HG03108 (cell line): ENCODE data around the gene TRAPPC2L.

Experiments
- ATAC-seq: cut with Tn5 transposase; IDR thresholded peaks from one replicate; pipeline ENCODE4 v1.9.1; 2021; ENCODE audit warnings: moderate library complexity; ENCODE audit not compliant: unreplicated experiment

TRAPPC2L gene

GRCh38 chr16:88856828-88857727 is at the start of gene TRAPPC2L, which contains the start of gene GALNS:
Gene TRAPPC2L, plus strand, starts transcription at chr16:88857127. Its CDS starts 24 bp downstream, at chr16:88857151.
Gene GALNS, minus strand, starts transcription at chr16:88856947. Its CDS starts 70 bp downstream, at chr16:88856877.
- ATAC-seq, result peak; percentile 75

- ATAC-seq, result no peak
Observed at GRCh38 chr16:88807142-88807625, 49.7 kb upstream of the TRAPPC2L start.

- ATAC-seq, result no peak
Observed at GRCh38 chr16:88807626-88808453, 49.1 kb upstream of the TRAPPC2L start.

- ATAC-seq, result no peak
Observed at GRCh38 chr16:88809068-88809675, 47.8 kb upstream of the TRAPPC2L start.

GRCh38 chr16:88809676-88810165 is 47.2 kb upstream of the TRAPPC2L start:
- ATAC-seq, result no peak

- no peak for ATAC-seq
Observed at GRCh38 chr16:88810166-88810911, 46.6 kb upstream of the TRAPPC2L start.

- ATAC-seq, result peak; percentile 50
Observed at GRCh38 chr16:88810912-88811768, 45.8 kb upstream of the TRAPPC2L start.

GRCh38 chr16:88811769-88812512 is 45.0 kb upstream of the TRAPPC2L start, which contains the start of gene APRT:
Gene APRT, minus strand, starts transcription at chr16:88811928. Its CDS starts 29 bp downstream, at chr16:88811899.
- peak; percentile 65 for ATAC-seq

GRCh38 chr16:88812513-88813268 is 44.2 kb upstream of the TRAPPC2L start:
- ATAC-seq, result no peak

- no peak for ATAC-seq
Observed at GRCh38 chr16:88813269-88814143, 43.4 kb upstream of the TRAPPC2L start.

GRCh38 chr16:88814144-88814502 is 42.8 kb upstream of the TRAPPC2L start:
- no peak for ATAC-seq

- ATAC-seq, result no peak
Observed at GRCh38 chr16:88815227-88815626, 41.7 kb upstream of the TRAPPC2L start.

GRCh38 chr16:88815901-88816589 is 40.9 kb upstream of the TRAPPC2L start:
- no peak for ATAC-seq

GRCh38 chr16:88816736-88817535 is 40.0 kb upstream of the TRAPPC2L start:
- ATAC-seq, result no peak

GRCh38 chr16:88817785-88818574 is 38.9 kb upstream of the TRAPPC2L start:
- no peak for ATAC-seq
